SW 1271 (cell line): ENCODE measurements around the gene CDH4.
"Not testable (repeated sequence)": the region's sequence is repeated elsewhere in the genome, so short reads cannot be mapped to it uniquely, and the experiment has no call there.

ENCODE experiments used
- DNase-seq, 2 experiments: peaks; one replicate each; lab custom pipeline; 2025; lab: John Stamatoyannopoulos, UW

Gene CDH4

DNA sequence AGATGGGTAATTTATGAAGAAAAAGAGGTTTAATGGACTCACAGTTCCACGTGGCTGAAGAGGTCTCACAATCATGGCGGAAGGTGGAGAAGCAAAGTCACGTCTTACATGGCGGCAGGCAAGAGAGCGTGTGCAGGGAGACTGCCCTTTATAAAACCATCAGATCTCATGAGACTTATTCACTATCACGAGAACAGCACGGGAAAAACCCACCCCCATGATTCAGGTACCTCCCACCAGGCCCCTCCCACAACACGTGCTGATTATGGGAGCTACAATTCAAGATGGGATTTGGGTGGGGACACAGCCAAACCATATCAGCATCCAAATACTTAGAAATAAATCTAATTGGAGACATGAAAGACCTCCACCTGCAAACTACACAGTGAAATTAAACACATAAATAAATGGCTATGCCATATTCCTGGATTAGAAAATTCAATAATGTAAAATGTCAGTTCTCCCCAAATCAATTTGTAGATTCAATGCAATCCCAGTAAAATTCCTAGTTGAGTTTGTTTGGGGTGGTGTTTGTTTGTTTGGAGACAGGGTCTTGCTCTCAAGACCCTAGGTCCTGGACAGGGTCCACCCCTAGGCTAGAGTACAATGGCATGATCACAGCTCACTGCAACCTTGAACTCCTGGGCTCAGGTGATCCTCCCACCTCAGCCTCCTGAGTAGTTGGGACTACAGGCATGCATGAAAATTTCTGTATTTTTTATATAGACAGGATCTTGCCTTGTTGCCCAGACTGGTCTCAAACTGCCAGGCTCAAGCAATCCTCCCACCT lies 712.0 kb downstream of the CDH4 start:
- DNase-seq: no peak

DNA sequence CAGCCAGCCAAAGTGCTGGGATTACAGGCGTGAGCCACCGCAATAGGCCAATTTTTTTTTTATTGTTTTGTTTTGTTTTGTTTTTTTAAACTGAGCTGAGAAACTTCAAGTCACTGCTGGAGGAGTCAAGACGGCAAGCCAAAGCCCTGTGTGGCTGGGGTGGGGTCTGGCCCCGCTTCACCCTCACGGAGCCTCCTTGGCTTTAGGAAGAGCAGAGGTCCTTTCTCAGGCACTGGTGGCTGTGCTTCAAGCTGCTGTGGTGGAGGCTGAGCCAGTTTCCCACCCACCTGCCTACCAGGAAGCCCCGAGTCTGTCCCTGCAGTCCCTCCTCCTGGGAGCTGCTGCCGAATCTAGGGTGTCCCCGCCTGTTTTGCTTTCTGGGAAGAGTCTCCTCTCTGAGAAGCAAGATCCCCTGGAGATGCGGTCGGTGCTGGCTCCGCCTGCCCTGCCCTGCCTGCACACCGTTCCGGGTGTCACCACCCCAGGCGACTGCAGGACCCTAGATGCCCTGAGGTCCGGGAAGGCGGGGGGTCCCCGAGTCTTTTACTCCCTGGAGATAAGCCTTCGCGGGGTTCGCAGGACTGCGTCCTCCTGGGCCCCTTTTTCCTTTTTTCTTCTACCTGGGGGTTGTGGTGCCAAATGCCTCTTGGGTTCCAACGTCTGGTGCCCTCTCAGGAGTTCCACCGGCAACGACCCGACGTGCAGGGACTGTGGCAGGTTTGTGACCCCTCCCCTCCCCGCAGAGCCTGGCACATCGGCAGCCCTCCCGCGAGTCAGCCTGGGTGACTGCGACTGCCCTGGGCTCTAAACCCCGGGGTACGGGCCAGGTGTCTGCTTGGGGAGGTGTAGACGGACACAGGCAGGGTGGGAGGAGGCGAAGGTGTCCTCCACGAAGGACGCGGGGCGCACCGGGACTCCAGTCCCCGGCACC lies 712.9 kb downstream of the CDH4 start:
- DNase-seq: no peak

DNA sequence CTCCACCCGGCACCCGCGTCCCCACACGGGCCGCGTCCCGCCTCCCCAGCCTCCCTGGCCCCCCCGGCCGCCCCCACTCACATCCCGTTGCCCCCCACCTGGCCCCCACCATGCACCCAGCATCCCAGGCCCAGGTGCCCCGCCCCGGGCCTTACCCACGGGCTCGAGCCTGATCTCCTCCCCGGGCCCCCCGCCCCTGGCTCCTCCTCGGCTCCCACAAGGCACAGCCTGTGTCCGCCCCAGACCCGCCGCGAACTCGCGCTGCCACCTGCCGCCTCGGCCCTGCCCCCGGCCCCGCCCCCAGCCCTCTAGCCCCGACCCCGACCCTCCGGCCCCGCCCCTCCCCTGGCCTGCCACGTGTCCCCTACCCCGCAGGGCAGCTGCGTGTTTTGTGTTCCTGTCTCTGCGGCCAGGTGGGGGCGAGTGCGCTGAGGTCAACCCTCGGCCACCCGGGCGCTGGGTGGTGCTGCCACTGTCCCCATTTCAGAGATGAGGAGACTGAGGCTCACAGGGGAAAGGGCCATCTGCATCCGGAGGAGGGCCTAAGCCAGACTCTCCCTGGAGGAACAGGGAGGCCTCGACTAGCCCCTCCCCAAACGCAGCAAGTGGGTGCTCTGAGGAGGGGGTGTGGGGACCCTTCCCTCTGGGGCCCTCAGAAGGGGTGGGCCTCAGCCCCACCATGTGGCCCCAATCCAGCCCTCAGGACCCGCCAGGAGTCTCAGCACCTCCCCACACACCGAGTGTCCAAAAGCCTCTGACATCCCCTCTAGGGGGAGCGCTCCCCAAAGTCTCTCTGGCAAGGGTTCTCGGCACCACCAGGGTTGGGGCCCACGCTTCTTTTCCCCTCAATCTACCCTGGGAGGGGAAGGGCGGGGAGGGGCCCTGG lies 713.8 kb downstream of the CDH4 start:
- no peak for DNase-seq

DNA sequence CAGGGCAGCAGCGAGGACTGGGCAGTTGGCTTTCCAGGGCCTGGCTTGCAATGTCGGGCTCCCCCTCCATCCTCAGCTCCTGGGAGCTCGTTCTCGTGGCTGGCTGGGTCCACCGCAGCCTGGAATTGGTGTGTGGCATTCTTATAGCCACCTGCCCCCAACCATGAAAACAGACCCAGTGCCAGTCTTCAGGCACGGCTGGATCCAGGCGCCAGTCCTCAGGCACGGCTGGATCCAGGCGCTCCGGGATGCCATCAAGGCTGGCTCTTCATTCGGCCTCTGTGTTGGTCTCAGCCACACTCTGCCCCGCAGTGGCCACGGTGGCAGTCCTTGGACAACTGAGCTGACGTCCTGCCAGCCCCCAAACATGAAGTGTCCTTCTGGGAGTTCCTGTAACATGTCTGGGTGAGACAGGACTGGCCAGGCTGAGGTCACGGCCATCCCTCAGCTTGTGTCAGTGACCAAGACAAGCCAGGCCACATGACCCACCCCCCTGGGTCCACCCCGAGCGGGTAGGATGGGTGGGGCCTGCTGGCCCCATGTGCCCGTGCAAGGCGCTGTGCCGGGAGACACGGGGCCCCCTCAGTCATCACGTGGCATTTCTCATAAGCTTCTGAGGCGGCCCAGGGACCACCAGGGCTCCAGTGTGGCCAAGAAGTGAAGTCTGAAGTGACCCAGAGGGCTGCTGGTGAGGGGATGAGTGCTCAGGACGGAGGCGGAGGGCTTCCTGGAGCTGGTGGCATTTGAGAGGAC lies 714.6 kb downstream of the CDH4 start:
- no peak for DNase-seq

- DNase-seq: no peak
Measured at GRCh38 chr20:61967300-61967699, 715.2 kb downstream of the CDH4 start.

DNA sequence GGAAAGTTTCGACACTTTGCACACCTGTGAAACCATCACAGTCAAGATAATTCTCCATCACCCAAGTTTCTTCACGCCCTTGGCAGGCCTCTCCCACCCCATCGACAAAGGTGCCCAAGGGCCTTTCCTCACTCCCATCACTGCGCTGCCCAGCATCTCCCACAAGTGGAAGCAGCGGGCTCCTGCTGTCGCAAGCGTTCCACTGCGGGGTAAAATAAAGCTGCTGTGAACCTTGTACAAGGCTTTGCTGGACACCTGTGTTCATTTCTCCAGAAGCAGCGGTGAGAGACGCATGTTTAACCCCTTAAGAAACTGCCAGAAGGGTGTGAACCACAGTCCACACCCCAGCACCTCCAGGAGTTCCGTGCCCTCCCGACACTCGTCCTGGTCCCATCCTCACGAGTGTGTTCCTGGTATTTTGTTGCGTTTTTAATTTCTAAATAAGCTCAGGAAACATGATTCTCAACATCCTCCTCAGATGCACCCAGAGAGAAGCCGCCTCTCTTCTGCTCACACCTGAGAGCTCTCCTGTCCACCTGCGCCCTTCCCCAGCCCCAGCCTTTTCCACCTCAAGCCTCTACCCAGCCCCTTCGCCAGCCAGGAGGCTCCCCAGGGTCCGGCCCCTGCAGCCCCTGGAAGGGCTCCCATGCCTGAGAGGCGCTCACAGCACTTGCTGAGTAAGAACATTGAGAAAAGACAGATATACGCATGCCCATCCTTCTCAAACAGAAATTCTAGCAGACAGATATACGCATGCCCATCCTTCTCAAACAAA lies 716.2 kb downstream of the CDH4 start:
- DNase-seq: no peak

GRCh38 chr20:61968932-61969331 lies 716.9 kb downstream of the CDH4 start:
- no peak for DNase-seq

- no peak for DNase-seq
Measured at GRCh38 chr20:61969806-61970205, 717.7 kb downstream of the CDH4 start.

DNA sequence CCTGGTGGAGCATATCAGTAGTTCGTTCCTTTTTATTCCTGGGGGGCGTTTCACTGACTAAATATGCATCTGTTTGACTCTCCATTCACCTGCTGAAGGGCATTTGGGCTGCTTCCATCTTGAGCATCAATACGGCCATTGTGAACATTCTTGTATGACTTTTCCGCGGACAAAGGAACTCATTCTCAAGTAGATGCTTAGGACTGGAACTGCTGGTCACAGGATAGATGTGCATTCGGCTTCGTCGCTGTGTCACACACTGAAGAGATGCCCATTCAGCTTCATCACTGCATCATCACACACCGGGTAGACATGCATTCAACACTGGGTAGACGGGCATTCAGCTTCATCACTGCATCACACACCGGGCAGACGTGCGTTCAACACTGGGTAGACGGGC lies 718.3 kb downstream of the CDH4 start:
- DNase-seq: no peak

GRCh38 chr20:61971595-61971994 lies 719.5 kb downstream of the CDH4 start:
- DNase-seq: not testable (repeated sequence)

- no peak for DNase-seq
Measured at GRCh38 chr20:61972636-61973508, 720.8 kb downstream of the CDH4 start.

GRCh38 chr20:61973515-61974356 lies 721.7 kb downstream of the CDH4 start:
- no peak for DNase-seq

DNA sequence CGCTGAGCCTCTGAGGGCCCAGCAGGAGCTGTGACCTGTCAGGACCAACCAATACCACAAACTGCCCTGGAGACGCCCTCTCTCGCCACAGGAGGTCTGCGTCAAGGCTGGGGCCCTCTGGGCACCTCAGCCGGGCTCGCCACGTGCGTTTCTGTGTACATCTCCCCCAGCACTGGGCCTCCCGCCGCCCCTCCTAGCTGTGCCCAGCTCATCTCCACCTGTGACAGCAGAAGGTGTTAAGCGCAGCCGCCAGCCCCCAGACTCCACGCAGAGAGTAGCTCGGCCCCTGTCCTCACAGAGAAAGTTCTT lies 722.2 kb downstream of the CDH4 start:
- DNase-seq: no peak

DNA sequence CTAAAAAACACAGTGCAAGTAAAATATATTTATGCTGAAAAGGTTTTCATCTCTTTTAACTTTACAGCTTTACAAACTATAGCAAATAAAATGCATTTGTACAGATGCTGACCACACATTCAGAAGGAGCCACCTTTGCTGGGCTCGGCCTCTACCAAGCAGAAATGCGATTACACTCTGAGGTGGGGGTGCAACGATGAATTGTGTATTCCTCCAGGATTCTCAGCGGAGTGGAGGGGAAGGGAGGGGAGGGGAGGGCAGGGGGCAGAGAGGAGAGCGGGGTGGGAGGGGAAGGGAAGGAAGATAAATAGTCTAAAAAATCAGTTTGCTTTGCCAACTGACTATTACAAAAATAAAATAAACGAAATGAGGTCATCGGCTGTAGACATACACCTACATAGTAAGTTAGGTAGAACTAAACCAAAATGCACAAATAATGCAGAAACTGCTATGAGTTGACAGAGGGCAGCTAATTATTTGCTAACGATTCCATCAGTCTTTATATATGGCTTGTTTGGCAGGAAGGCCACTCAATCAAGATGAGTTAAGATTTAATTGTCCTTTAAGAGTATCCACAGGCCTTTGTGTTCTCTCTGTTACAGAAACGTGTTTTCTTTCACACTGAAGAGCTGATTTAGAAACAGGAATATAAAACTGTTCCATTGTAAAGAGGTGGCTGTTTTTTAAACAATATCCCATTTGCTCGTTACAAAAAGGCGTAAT lies 723.5 kb downstream of the CDH4 start:
- DNase-seq: no peak

GRCh38 chr20:61976263-61976643 lies 724.2 kb downstream of the CDH4 start:
- DNase-seq: no peak

DNA sequence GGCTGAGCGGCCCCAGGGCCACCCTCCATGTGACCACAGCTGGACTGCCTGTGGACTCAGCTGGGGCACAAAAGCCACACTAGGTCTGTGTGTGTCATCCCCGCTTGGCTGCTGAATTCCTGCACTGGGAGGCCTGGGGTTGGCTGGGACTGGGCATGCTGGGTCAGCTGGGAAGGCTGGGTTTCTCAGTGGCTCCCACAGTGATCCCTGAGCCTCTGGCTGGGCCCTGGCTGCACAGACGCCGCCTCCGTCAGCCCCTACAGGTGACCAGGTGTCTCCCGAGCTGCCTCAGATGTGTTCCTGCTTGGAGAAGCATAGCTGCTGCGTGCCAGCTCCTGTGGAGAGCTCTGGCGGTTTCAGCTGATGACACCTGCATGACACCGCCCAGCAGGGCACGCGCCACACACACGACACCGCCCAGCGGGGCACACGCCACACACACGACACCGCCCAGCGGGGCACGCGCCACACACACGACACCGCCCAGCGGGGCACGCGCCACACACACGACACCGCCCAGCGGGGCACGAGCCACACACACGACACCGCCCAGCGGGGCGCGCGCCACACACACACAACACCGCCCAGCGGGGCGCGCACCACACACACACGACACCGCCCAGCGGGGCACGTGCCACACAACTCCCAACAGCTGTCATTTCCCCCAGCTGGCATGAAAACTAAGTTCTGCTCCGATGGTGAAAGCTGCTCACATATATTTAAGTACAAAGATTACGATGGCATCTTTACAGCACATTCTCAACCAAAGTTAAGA lies 724.8 kb downstream of the CDH4 start:
- no peak for DNase-seq

GRCh38 chr20:61977419-61977786 lies 725.3 kb downstream of the CDH4 start:
- DNase-seq: no peak
